Tibial nerve (tissue), 4 donors: ENCODE results near the gene BRIP1.

Experiments
- EP300 ChIP-seq, 2 donors: sonication (generic); formaldehyde crosslinking; IDR thresholded peaks; one replicate each; pipeline ENCODE4 v1.6.1; 2017; ENCODE audit warnings: antibody characterized with exemption in 2 of 2, mild to moderate bottlenecking in 1 of 2
- TF ChIP-seq, protein P1 (sequence below), 5 experiments: fragments of 200-600 bp in 3 of 5; fragments of 450-650 bp in 2 of 5; sonication (generic) in 3 of 5; IDR thresholded peaks; one replicate each; pipeline ENCODE4 v1.5.1; 2016 to 2019; ENCODE audit warnings: antibody characterized with exemption in 5 of 5, mild to moderate bottlenecking in 3 of 5, moderate library complexity in 2 of 5

DNA sequence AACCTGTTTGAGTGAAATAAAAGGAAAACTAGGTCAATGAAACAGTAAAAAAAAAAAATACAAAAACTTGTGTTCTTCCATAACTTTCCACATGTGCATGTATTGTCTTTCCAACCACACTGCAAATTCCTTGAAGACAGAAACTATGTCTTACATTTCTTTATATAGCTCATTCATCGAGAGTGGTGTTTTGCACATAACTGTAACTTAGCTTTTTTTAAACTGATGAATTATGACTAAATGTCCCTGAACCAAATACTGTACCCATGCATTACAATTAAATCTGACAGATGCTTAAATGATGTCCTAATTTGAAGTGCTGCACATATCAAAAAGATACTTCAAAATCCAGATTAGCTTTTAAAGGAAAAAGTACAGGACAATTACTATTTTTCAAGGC lies 50.1 kb downstream of the BRIP1 start:
- TF ChIP-seq, protein P1, sequence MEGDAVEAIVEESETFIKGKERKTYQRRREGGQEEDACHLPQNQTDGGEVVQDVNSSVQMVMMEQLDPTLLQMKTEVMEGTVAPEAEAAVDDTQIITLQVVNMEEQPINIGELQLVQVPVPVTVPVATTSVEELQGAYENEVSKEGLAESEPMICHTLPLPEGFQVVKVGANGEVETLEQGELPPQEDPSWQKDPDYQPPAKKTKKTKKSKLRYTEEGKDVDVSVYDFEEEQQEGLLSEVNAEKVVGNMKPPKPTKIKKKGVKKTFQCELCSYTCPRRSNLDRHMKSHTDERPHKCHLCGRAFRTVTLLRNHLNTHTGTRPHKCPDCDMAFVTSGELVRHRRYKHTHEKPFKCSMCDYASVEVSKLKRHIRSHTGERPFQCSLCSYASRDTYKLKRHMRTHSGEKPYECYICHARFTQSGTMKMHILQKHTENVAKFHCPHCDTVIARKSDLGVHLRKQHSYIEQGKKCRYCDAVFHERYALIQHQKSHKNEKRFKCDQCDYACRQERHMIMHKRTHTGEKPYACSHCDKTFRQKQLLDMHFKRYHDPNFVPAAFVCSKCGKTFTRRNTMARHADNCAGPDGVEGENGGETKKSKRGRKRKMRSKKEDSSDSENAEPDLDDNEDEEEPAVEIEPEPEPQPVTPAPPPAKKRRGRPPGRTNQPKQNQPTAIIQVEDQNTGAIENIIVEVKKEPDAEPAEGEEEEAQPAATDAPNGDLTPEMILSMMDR (IDR thresholded peaks at IDR 0.05): no peak
- no peak for TF ChIP-seq EP300 (IDR thresholded peaks at IDR 0.05)
